GM18502 (cell line): ENCODE results near the gene IWS1.

Experiments
- ATAC-seq: cut with Tn5 transposase; IDR thresholded peaks from one replicate; pipeline ENCODE4 v1.9.1; 2021; ENCODE audit warnings: mild to moderate bottlenecking; ENCODE audit not compliant: unreplicated experiment, poor library complexity

Gene IWS1

GRCh38 chr2:127506510-127506909 lies 19.8 kb downstream of the IWS1 start:
- ATAC-seq = no peak

GRCh38 chr2:127504552-127505430 lies 21.5 kb downstream of the IWS1 start:
- ATAC-seq = no peak

GRCh38 chr2:127503491-127503890 lies 22.8 kb downstream of the IWS1 start:
- ATAC-seq = no peak

GRCh38 chr2:127498386-127498785 lies 27.9 kb downstream of the IWS1 start:
- no peak for ATAC-seq

GRCh38 chr2:127490283-127490682 lies 36.0 kb downstream of the IWS1 start:
- no peak for ATAC-seq

- no peak for ATAC-seq
Measured at GRCh38 chr2:127486247-127487058, 39.8 kb downstream of the IWS1 start.

GRCh38 chr2:127485694-127486071 lies 40.6 kb downstream of the IWS1 start:
- ATAC-seq = peak; percentile 67

- ATAC-seq = peak; percentile 43
Measured at GRCh38 chr2:127485051-127485693, 41.1 kb downstream of the IWS1 start.

GRCh38 chr2:127482031-127482430 lies 44.3 kb downstream of the IWS1 start:
- no peak for ATAC-seq

GRCh38 chr2:127479866-127480743 lies 46.2 kb downstream of the IWS1 start:
- no peak for ATAC-seq

GRCh38 chr2:127479219-127479825 lies 47.0 kb downstream of the IWS1 start:
- ATAC-seq = peak; percentile 53

- ATAC-seq = no peak
Measured at GRCh38 chr2:127475788-127476187, 50.5 kb downstream of the IWS1 start.

GRCh38 chr2:127472268-127472667 lies 54.0 kb downstream of the IWS1 start:
- no peak for ATAC-seq

- ATAC-seq = no peak
Measured at GRCh38 chr2:127471286-127471988, 54.9 kb downstream of the IWS1 start.

GRCh38 chr2:127469974-127470373 lies 56.3 kb downstream of the IWS1 start:
- ATAC-seq = no peak

- ATAC-seq = no peak
Measured at GRCh38 chr2:127469051-127469450, 57.2 kb downstream of the IWS1 start.

- ATAC-seq = no peak
Measured at GRCh38 chr2:127465258-127465657, 61.0 kb downstream of the IWS1 start.

GRCh38 chr2:127464470-127465257 lies 61.6 kb downstream of the IWS1 start:
- ATAC-seq = no peak
